K562 (cell line): ENCODE measurements around the gene REEP2. TPM values are rescaled to one million over a fixed set of nuclear protein-coding genes. Genes with fewer than 3 reads are reported as not detected.

Experiments used
- ATAC-seq: fragments of 200-7000 bp; cut with Tn5 transposase; 3 replicates; pipeline ENCODE4 v1.9.1; 2020; ENCODE audit warnings: moderate library complexity
- BruUV-seq: library from RNA; stranded (reverse); fragments of 400-500 nt; replicated peaks from 2 replicates; lab custom pipeline; 2021; lab: Mats Ljungman, UMichigan
- CTCF ChIA-PET: fragments of 300-600 bp; formaldehyde crosslinking; extraction: SDS; loops from one replicate; lab custom pipeline; 2021; ENCODE audit warnings: low intra/inter-chr PET ratio; lab: Yijun Ruan, JAX
- POLR2A ChIA-PET: fragments of 300-600, 350-650 bp; sonication (Branson Sonifier 250); formaldehyde crosslinking; extraction: SDS; loops from one replicate; lab custom pipeline; 2021; ENCODE audit warnings: antibody characterized with exemption, inconsistent platforms; lab: Yijun Ruan, JAX
- DNase-seq, 4 experiments: peaks; one replicate each; pipeline versions ENCODE4 v3.0.0 to v3.0.0-alpha.2; 2011 to 2018; ENCODE audit warnings: low spot score in 3 of 4, mixed read lengths in 3 of 4; ENCODE audit errors: extremely low read depth in 1 of 4
- FAIRE-seq: peaks from 2 replicates; lab custom pipeline; 2011; peaks lifted over from hg19 to GRCh38; lab: Jason Lieb, UNC
- H2AFZ ChIP-seq: 2 replicates; pipeline ENCODE4 v1.6.0; 2011; ENCODE audit warnings: low read depth, low read length, control low read depth, inconsistent platforms
- H3K27ac ChIP-seq: fragments of 200-600 bp; 3 replicates; pipeline ENCODE4 v1.8.0; 2011; ENCODE audit warnings: low read depth, mild to moderate bottlenecking, control low read depth, inconsistent platforms, low read length, moderate library complexity, mixed read lengths; ENCODE audit errors: extremely low read depth
- H3K27me3 ChIP-seq, 2 experiments: fragments of 300-600 bp in 1 of 2; 2 replicates in 1 of 2; 3 replicates in 1 of 2; pipeline versions ENCODE4 v1.6.0 to v1.8.0; 2011; ENCODE audit warnings: inconsistent platforms in 2 of 2, low read length in 2 of 2, mild to moderate bottlenecking in 1 of 2, mixed read lengths in 1 of 2, moderate library complexity in 1 of 2; ENCODE audit not compliant: control insufficient read depth in 2 of 2, insufficient read depth in 2 of 2
- H3K36me3 ChIP-seq: fragments of 300-600 bp; 3 replicates; pipeline ENCODE4 v1.8.0; 2011; ENCODE audit warnings: mild to moderate bottlenecking, low read length, inconsistent platforms; ENCODE audit not compliant: control insufficient read depth, insufficient read depth
- H3K4me1 ChIP-seq, 2 experiments: fragments of 200-600 bp in 1 of 2; replicated peaks in 1 of 2; 2 replicates in 1 of 2; 3 replicates in 1 of 2; pipeline versions ENCODE4 v1.5.1 to v1.8.0; 2011; ENCODE audit warnings: inconsistent platforms in 2 of 2, low read length in 2 of 2, mild to moderate bottlenecking in 1 of 2, mixed read lengths in 1 of 2, moderate library complexity in 1 of 2; ENCODE audit not compliant: control insufficient read depth in 2 of 2, insufficient read depth in 2 of 2
- H3K4me2 ChIP-seq: 2 replicates; pipeline ENCODE4 v1.6.1; 2011; ENCODE audit warnings: low read length, control low read depth, inconsistent platforms, mixed read lengths; ENCODE audit not compliant: insufficient read depth
- H3K4me3 ChIP-seq: fragments of 200-600 bp; sonication (generic), shearing (Covaris generic); 2 replicates; pipeline ENCODE4 v1.5.1; 2016; ENCODE audit warnings: control low read depth, inconsistent platforms
- H3K79me2 ChIP-seq: fragments of 200-600 bp; 3 replicates; pipeline ENCODE4 v1.8.0; 2011; ENCODE audit warnings: low read length, inconsistent platforms; ENCODE audit not compliant: control insufficient read depth, insufficient read depth
- H3K9ac ChIP-seq, 2 experiments: 2 replicates each; pipeline versions ENCODE4 v1.6.0 to v1.6.1; 2011; ENCODE audit warnings: low read depth in 2 of 2, low read length in 2 of 2, control low read depth in 1 of 2, inconsistent platforms in 1 of 2, mild to moderate bottlenecking in 1 of 2, mixed read lengths in 1 of 2; ENCODE audit not compliant: insufficient read depth in 1 of 2
- H3K9me1 ChIP-seq: one replicate; pipeline ENCODE4 v1.6.0; 2011; ENCODE audit warnings: inconsistent platforms, mild to moderate bottlenecking, low read length, moderate library complexity; ENCODE audit not compliant: control insufficient read depth, insufficient read depth
- H3K9me3 ChIP-seq: replicated peaks from 2 replicates; pipeline ENCODE4 v1.5.1; 2011; ENCODE audit warnings: low read depth, low read length, inconsistent platforms; ENCODE audit not compliant: control insufficient read depth, insufficient read depth
- H4K20me1 ChIP-seq: replicated peaks from 2 replicates; pipeline ENCODE4 v1.6.1; 2011; ENCODE audit warnings: low read length, inconsistent platforms, mixed read lengths; ENCODE audit not compliant: control insufficient read depth, insufficient read depth
- CHD1 ChIP-seq: fragments of 200-600 bp; sonication (generic); IDR thresholded peaks from one replicate; pipeline ENCODE4 v1.6.1; 2012; ENCODE audit warnings: mild to moderate bottlenecking, moderate library complexity, low read length, inconsistent platforms
- E2F1 ChIP-seq: sonication (generic); formaldehyde crosslinking; IDR thresholded peaks from 2 replicates; pipeline ENCODE4 v1.8.1; 2023; ENCODE audit warnings: mild to moderate bottlenecking, missing genetic modification reagents, moderate library complexity
- FOXP1 ChIP-seq: sonication (generic); formaldehyde crosslinking; IDR thresholded peaks from 2 replicates; pipeline ENCODE4 v1.8.0; 2022; ENCODE audit warnings: mild to moderate bottlenecking, missing genetic modification reagents
- FOXP4 ChIP-seq: sonication (generic); formaldehyde crosslinking; IDR thresholded peaks from 2 replicates; pipeline ENCODE4 v1.8.0; 2022; ENCODE audit warnings: mild to moderate bottlenecking, missing genetic modification reagents, borderline replicate concordance
- KDM5B ChIP-seq: fragments of 200-600 bp; sonication (generic); IDR thresholded peaks from 2 replicates; pipeline ENCODE4 v1.6.1; 2012; ENCODE audit warnings: low read depth, mild to moderate bottlenecking, moderate library complexity, low read length, control low read depth, inconsistent platforms; ENCODE audit not compliant: insufficient replicate concordance
- MCM7 ChIP-seq, 2 experiments: fragments of 450-650 bp; IDR thresholded peaks; 2 replicates each; pipeline ENCODE4 v1.6.1; 2016 to 2018
- NR2C2 ChIP-seq, 2 experiments: fragments of 200-800 bp in 1 of 2; sonication (Bioruptor generic) in 1 of 2; sonication (generic) in 1 of 2; formaldehyde crosslinking in 1 of 2; IDR thresholded peaks; 2 replicates each; pipeline versions ENCODE4 v1.6.1 to v1.8.0; 2016 to 2022; ENCODE audit warnings: mild to moderate bottlenecking in 1 of 2, missing compliant biosample characterization in 1 of 2, missing genetic modification characterization in 1 of 2, missing genetic modification reagents in 1 of 2
- SMARCA4 ChIP-seq: fragments of 450-650 bp; IDR thresholded peaks from 2 replicates; pipeline ENCODE4 v1.6.1; 2016
- ZMIZ1 ChIP-seq, 2 experiments: fragments of 150-350 bp in 1 of 2; IDR thresholded peaks; 2 replicates each; pipeline ENCODE4 v1.6.1; 2012 to 2016; ENCODE audit warnings: low read depth in 2 of 2, low read length in 2 of 2, mild to moderate bottlenecking in 1 of 2, moderate library complexity in 1 of 2
- ZNF384 ChIP-seq: IDR thresholded peaks from 2 replicates; pipeline ENCODE4 v1.6.1; 2012; ENCODE audit warnings: low read depth, low read length, improper control_type of control experiment
- ZNF431 ChIP-seq: sonication (generic); formaldehyde crosslinking; IDR thresholded peaks from 2 replicates; pipeline ENCODE4 v1.8.0; 2022; ENCODE audit warnings: mild to moderate bottlenecking, missing genetic modification reagents
- WGBS: fragments of 100-300 bp; shearing (Covaris generic); methylation state at CpG from one replicate; pipeline ENCODE4 v1.1.6; 2016; ENCODE audit warnings: low coverage, mixed read lengths; ENCODE audit not compliant: insufficient coverage; ENCODE audit errors: missing lambda C conversion rate; 5-methylcytosine and 5-hydroxymethylcytosine counted together
- in situ Hi-C: fragments of 300-500 bp; cut with MboI; formaldehyde crosslinking; loops from 4 replicates; pipeline ENCODE4 v1.15.0; 2018; ENCODE audit warnings: inconsistent platforms, mixed read lengths
- intact Hi-C: fragments of 100-400 bp; cut with micrococcal nuclease; formaldehyde crosslinking; loops from 2 replicates; pipeline ENCODE4 v1.14.2; 2022
- polyA plus RNA-seq, 8 experiments: library from polyadenylated mRNA; depleted of rRNA in 4 of 8; stranded (reverse) in 5 of 8; unstranded in 3 of 8; fragments of >200 nt; fragmentation: Nextera tagmentation in 2 of 8; fragmentation: Illumina TruSeq in 1 of 8; extraction: Ambion mirVana in 2 of 8; extraction: Trizol in 1 of 8; gene quantifications; 2 replicates each; pipeline versions ENCODE4 v1.2.1 to v1.2.3, GENCODE V29; 2011 to 2014; ENCODE audit warnings: inconsistent platforms in 1 of 8, missing spikeins in 1 of 8
- total RNA-seq, 7 experiments: library from RNA; depleted of rRNA in 6 of 7; stranded (reverse); fragments of >200 nt in 6 of 7; fragmentation: Illumina TruSeq in 2 of 7; extraction: Trizol in 2 of 7; gene quantifications; 2 replicates each; pipeline versions ENCODE4 v1.2.1 to v1.2.3, GENCODE V29; 2011 to 2021; ENCODE audit warnings: low replicate concordance in 1 of 7

REEP2 gene
- total and polyA plus RNA-seq, 9 of the 15 experiments (the other 6 are each of a cell fraction or from before 2014, with no cell fraction given): 0.03 to 1.1 (median 0.12) TPM; not detected in 1

- peak; percentile 40; the same call in 1 of the 2 replicates for TF ChIP-seq NR2C2 (CRISPR knock-in tag; IDR thresholded peaks at IDR 0.05)
- TF ChIP-seq NR2C2 (tag; IDR thresholded peaks at IDR 0.05): no peak
These were observed 28.9 kb downstream of the REEP2 start (continued) for GRCh38 chr5:138467711-138468132.

GRCh38 chr5:138468133-138468965 lies 29.5 kb downstream of the REEP2 start:
- CTCF ChIA-PET: no interaction called here
- H2AFZ ChIP-seq: no peak overlapping the region
- peaks cover 22% of the 10 kb centered on the region for H3K9me1 ChIP-seq
- H3K27me3 ChIP-seq: no peaks in the 10 kb centered on the region
- H3K4me1 ChIP-seq: peaks cover 20 to 42% of the 10 kb centered on the region in 2 experiments
- H3K4me3 ChIP-seq: peak overlapping the region; percentile 90
- no peak for ATAC-seq
- H3K9ac ChIP-seq: peak overlapping the region in 1 of 2 experiments; percentile 95; a peak in 1 of 4 replicates
- DNase-seq: no peak
- H3K27ac ChIP-seq: no peak overlapping the region
- peak overlapping the region; percentile 86 for H3K4me2 ChIP-seq
- POLR2A ChIA-PET: interaction anchor here (0.7 to 1.7 kb wide), 6 partner anchors 13 to 76 kb away, joined by 3 to 10 read pairs (median 3); no protein-coding TSS in a partner anchor
- intact Hi-C loops: no loop called here
- no peak for FAIRE-seq
- 51% methylated on average over 7 of the region's 7 CpGs for WGBS
- in situ Hi-C loops: no loop called here
- peaks cover 33% of the 10 kb centered on the region for H3K79me2 ChIP-seq
- no peaks in the 10 kb centered on the region for H3K9me3 ChIP-seq
- peaks cover 30% of the 10 kb centered on the region for H3K36me3 ChIP-seq
- BruUV-seq: no TSS peak
- H4K20me1 ChIP-seq: peaks cover 29% of the 10 kb centered on the region
- TF ChIP-seq ZNF431 (CRISPR knock-in tag): no peak
- TF ChIP-seq FOXP1: no peak
- TF ChIP-seq KDM5B: peak; percentile 65
- TF ChIP-seq CHD1: peak; percentile 37
- TF ChIP-seq MCM7 (IDR thresholded peaks at IDR 0.05): no peak
- no peak for TF ChIP-seq FOXP4 (CRISPR knock-in tag)
- TF ChIP-seq E2F1 (CRISPR knock-in tag): peak; percentile 57; the same call in 1 of the 2 replicates
- TF ChIP-seq ZNF384: peak; percentile 26; the same call in 1 of the 2 replicates
- peak in 1 of 2 experiments; percentile 1; a peak in 1 of 4 replicates for TF ChIP-seq ZMIZ1 (IDR thresholded peaks at IDR 0.05; ENCODE audit: low read depth in 2 of 2, low read length in 2 of 2)
- TF ChIP-seq SMARCA4: 0 out of 2 replicates have a peak, but pooled peaks have one; percentile 17
